Adrenal gland (tissue), 12 donors: ENCODE results near the gene SLC12A9. TPM values are rescaled to one million over a fixed set of nuclear protein-coding genes. Genes with fewer than 3 reads are reported as not detected.

Experiments
- DNase-seq, 7 donors: peaks; one replicate each; pipeline ENCODE4 v3.0.0-alpha.2; 2019 to 2020
- H3K27ac ChIP-seq, 5 donors: fragments of 200-600 bp; sonication (generic) in 4 of 5; 1 replicate in 3 of 5; 2 replicates in 2 of 5; pipeline versions ENCODE4 v1.5.1 to v1.8.0; 2016 to 2020; ENCODE audit warnings: mild to moderate bottlenecking in 1 of 5
- H3K27me3 ChIP-seq: fragments of 200-600 bp; 2 replicates; pipeline ENCODE4 v1.8.0; 2021
- H3K36me3 ChIP-seq, 2 donors: fragments of 200-600 bp; replicated peaks in 1 of 2; 1 replicate in 1 of 2; 2 replicates in 1 of 2; pipeline versions ENCODE4 v1.5.1 to v1.8.0; 2018 to 2022
- H3K4me1 ChIP-seq, 2 donors: fragments of 200-600 bp; replicated peaks in 1 of 2; 1 replicate in 1 of 2; 2 replicates in 1 of 2; pipeline versions ENCODE4 v1.5.1 to v1.8.0; 2018 to 2021
- H3K4me3 ChIP-seq, 4 donors: fragments of 200-600 bp; sonication (generic) in 3 of 4; one replicate each; pipeline ENCODE4 v1.5.1; 2016 to 2018
- H3K9me3 ChIP-seq, 3 donors: fragments of 200-600 bp; sonication (generic) in 1 of 3; replicated peaks in 1 of 3; 1 replicate in 2 of 3; 2 replicates in 1 of 3; pipeline versions ENCODE4 v1.5.1 to v1.8.0; 2016 to 2021
- CTCF ChIP-seq, 6 experiments: fragments of 450-650 bp in 4 of 6; fragments of 200-600 bp in 2 of 6; sonication (generic) in 1 of 6; IDR thresholded peaks; 1 replicate in 5 of 6; 2 replicates in 1 of 6; pipeline versions ENCODE4 v1.5.1 to v1.8.0; 2016 to 2021; ENCODE audit warnings: antibody characterized with exemption in 6 of 6, mild to moderate bottlenecking in 2 of 6, moderate library complexity in 1 of 6
- POLR2A ChIP-seq, 2 donors: fragments of 450-650 bp; IDR thresholded peaks; one replicate each; pipeline ENCODE4 v1.6.1; 2017; ENCODE audit warnings: antibody characterized with exemption in 2 of 2, mild to moderate bottlenecking in 2 of 2, moderate library complexity in 1 of 2
- WGBS, 4 donors: extraction: QIAGEN DNeasy Blood & Tissue Kit in 2 of 4; methylation state at CpG; one replicate each; pipeline versions ENCODE4 v1.1.5 to v1.1.7; 2013 to 2017; 5-methylcytosine and 5-hydroxymethylcytosine counted together
- intact Hi-C, 2 donors: fragments of 100-400 bp; cut with DNase I; formaldehyde crosslinking; loops; one replicate each; pipeline versions ENCODE4 v1.14.1 to v1.15.0; 2022 to 2023
- polyA plus RNA-seq, 3 donors: library from polyadenylated mRNA; stranded (reverse); fragments of 200-250 nt in 2 of 3; fragments of 350-450 nt in 1 of 3; fragmentation: Illumina TruSeq in 1 of 3; extraction: RNeasy Lipid Tissue Mini Kit (QIAGEN cat#74804) in 1 of 3; gene quantifications; one replicate each; pipeline ENCODE4 v1.2.3, GENCODE V29; 2013 to 2014
- total RNA-seq, 9 donors: library from RNA; depleted of rRNA in 4 of 9; stranded (reverse); fragments of >200 nt in 4 of 9; fragments of 120-200 nt in 1 of 9; fragmentation: NEBNext Ultra II Directional in 1 of 9; extraction: Animal tissue kit (Norgen Biotek cat#: 25700) in 1 of 9; gene quantifications; one replicate each; pipeline versions ENCODE4 v1.1.0 to v1.2.4, GENCODE V29; 2013 to 2023
- donor health status: healthy with polysubstance abuse.
- donor health status: Bipolar disorder and iron deficiency.
- donor health status: DM: yes; HTN: yes; CAD: no.
- donor health status: DM: no; HTN: no; CAD: no.
- donor health status: DM: no; HTN: no; CAD: no.
- donor health status: DM: yes; HTN: yes; CAD: no.

The SLC12A9 gene
- total and polyA plus RNA-seq, 12 donors = 6.1 to 60.3 (median 20.2) TPM

DNA sequence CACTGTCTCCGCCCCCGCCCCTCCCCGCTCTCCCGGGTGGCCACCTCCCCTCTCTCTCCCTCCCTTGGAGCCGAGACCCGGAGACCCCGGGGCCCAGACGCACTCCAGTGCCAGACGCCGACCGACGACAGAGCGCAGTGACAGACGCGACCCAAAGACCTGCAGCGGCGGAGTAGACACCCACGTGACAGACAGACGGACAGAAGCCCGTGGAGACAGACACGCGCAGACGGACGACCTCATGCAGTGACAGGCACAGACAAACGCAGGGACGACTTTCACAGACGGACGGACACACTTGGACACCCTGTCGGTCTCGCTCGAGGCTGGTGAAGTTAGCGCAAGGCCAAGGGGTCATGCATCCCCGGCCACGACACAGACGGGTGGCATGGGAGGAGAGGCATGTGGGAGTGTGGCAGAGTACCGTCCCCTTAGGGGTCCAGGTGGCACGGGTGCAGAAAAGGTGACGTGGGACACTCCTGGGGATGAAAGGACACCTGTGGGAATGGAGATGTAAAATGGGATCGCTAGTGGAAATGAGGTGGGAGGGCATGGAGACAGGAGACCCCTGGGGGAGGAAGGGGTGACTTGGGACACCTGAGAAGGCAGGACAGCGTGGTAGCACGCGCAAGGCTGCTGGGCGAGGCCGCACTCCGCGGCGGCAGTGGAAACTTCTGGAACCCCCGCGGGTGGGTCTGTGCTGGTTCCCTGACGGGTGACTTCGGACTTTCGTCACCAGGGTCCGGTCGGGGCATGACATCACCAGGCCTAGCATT is 43.6 kb downstream of the SLC12A9 start:
- TF ChIP-seq POLR2A (IDR thresholded peaks at IDR 0.05) = no peak
- no peak for TF ChIP-seq CTCF (IDR thresholded peaks at IDR 0.05)
- Histone ChIP-seq H3K4me1 (peaks cover 8 to 20% of the 10 kb centered on the region in 2 donors), H3K27ac (peak overlapping the region in 1 of 5 donors; percentile 43), H3K27me3 (peaks cover 29% of the 10 kb centered on the region), H3K9me3 (no peaks in the 10 kb centered on the region), H3K4me3 (peak overlapping the region in 1 of 4 donors; percentile 35), H3K36me3 (no peaks in the 10 kb centered on the region)
- 4 to 10% (median 6%) methylated on average over 32 to 54 of the region's 54 CpGs for WGBS, 4 donors
- intact Hi-C loops = loop anchor here (5.0 to 10.0 kb wide), 3 partner anchors 166 to 389 kb away; partner anchors contain the start of gene VGF (in 1 of the 2)
- DNase-seq = peak in 3 of 7 donors; percentile 54 to 66 (median 57)

DNA sequence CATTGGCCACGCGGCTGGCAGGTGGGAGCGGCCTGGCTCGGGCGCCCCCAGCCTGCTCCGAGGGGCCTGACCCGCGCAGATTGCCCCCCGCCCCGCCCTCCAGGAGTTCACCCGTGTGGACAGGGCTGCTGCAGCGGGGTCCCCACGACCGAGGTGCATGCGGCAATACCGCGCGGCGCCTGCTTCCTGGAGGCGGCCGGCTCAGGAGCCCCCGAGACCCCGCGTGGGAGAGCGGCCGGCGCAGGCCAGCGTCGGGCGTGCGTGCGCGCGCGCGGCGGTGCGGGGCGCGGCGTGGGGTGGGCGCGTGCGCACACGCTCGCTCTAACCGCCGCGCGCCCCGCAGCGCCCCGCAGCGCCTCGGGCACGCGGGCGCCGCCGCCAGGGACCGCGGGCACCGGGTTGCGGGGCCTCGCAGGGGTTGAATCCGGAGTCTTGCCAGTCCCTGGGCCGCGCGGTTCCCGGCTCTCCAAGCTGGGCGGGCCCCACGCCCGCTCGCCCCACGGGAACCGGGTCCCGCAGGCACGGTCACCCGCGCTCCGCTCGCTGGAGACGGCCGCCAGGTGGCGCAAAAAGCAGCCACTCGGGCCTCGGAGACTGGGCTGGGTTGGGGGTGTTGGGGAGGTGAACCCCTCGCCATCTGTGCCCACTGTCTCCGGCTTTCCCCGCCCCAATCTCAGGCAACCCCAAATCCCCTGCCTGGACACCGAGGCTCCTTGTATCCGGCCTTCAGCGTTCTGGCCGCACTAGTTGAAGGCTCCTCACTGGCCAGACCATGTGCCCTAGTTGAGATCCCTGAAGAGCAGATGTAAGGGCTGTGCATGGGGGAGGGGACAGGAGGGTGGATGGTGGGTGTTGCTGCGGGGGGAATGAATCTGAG is 44.5 kb downstream of the SLC12A9 start:
- Histone ChIP-seq H3K27ac (peak overlapping the region in 1 of 5 donors; percentile 43), H3K9me3 (no peaks in the 10 kb centered on the region), H3K4me1 (peaks cover 8 to 16% of the 10 kb centered on the region in 2 donors), H3K4me3 (peak overlapping the region in 1 of 4 donors; percentile 35), H3K36me3 (no peaks in the 10 kb centered on the region), H3K27me3 (peaks cover 31% of the 10 kb centered on the region)
- TF ChIP-seq CTCF (IDR thresholded peaks at IDR 0.05) = peak; percentile 31 to 77 (median 63)
- no peak for TF ChIP-seq POLR2A (IDR thresholded peaks at IDR 0.05)
- intact Hi-C loops = loop anchor here (5.0 to 10.0 kb wide), 3 partner anchors 165 to 388 kb away; partner anchors contain the start of gene VGF (in 1 of the 2)
- peak in 4 of 7 donors; percentile 55 to 72 (median 64) for DNase-seq
- 1 to 9% (median 5%) methylated on average over 4 to 95 of the region's 95 CpGs for WGBS, 4 donors

DNA sequence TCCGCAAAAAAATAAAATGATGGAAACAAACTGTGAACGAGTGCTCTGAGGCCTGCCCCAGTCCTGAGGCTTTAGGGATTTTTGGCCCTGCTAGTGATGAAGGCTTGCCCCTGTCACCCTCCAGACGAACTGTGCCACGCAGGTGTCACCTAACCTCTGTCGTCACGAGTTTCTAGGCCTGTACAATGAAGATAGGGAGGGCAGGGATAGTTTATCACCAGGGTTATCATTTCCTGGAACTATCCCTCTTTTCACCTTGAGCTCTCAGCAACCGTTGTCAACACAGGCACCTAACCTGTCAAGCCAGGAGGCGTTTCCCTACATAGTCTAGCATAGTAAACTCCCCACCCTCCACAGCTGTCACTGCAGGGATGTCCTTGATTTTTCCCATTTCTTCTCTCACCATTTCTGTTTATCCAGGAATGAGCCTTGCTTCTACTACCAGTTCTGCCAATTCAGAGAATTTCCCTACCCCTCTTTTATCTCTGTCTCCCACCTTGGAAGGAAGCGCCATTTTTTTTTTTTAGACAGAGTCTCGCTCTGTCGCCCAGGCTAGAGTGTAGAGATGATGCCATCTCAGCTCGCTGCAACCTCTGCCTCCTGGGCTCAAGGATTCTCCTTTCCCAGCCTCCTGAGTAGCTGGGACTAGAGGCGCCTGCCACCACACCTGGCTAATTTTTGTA is 45.4 kb downstream of the SLC12A9 start:
- intact Hi-C loops = loop anchor here (5.0 to 10.0 kb wide), 3 partner anchors 164 to 387 kb away; partner anchors contain the start of gene VGF (in 1 of the 2)
- Histone ChIP-seq H3K4me1 (peaks cover 8 to 16% of the 10 kb centered on the region in 2 donors), H3K27ac (no peak overlapping the region), H3K27me3 (peaks cover 37% of the 10 kb centered on the region), H3K9me3 (no peaks in the 10 kb centered on the region), H3K4me3 (no peak overlapping the region), H3K36me3 (no peaks in the 10 kb centered on the region)
- DNase-seq = no peak
- WGBS, 4 donors = 65 to 71% (median 66%) methylated on average over 13 of the region's 13 CpGs
- TF ChIP-seq CTCF (IDR thresholded peaks at IDR 0.05) (no peak), POLR2A (IDR thresholded peaks at IDR 0.05) (no peak)
